HepG2 (cell line): ENCODE results near the gene PRKCE. TPM values are rescaled to one million over a fixed set of nuclear protein-coding genes. Genes with fewer than 3 reads are reported as not detected.
A peak's percentile ranks its signal among the peaks of the same experiment; 100 is the strongest.

ENCODE experiments used
- ATAC-seq: fragments of 200-7000 bp; cut with Tn5 transposase; 3 replicates; pipeline ENCODE4 v1.9.1; 2020; ENCODE audit warnings: mild to moderate bottlenecking, moderate library complexity
- BruUV-seq: library from RNA; stranded (reverse); fragments of 400-500 nt; replicated peaks from 2 replicates; lab custom pipeline; 2021; lab: Mats Ljungman, UMichigan
- CTCF ChIA-PET: fragments of 300-600 bp; formaldehyde crosslinking; extraction: SDS; loops from one replicate; lab custom pipeline; 2021; ENCODE audit warnings: low total read pairs, inconsistent platforms, low intra/inter-chr PET ratio; lab: Yijun Ruan, JAX
- POLR2A ChIA-PET: fragments of 350-600 bp; sonication (Branson Sonifier 250); formaldehyde crosslinking; loops from one replicate; lab custom pipeline; 2020; ENCODE audit warnings: antibody characterized with exemption, inconsistent platforms; lab: Yijun Ruan, JAX
- DNase-seq: peaks from one replicate; pipeline ENCODE4 v3.0.0-alpha.2; 2015; ENCODE audit warnings: low spot score
- FAIRE-seq: peaks from 3 replicates; lab custom pipeline; 2011; peaks lifted over from hg19 to GRCh38; lab: Jason Lieb, UNC
- H2AFZ ChIP-seq: one replicate; pipeline ENCODE4 v1.6.1; 2011; ENCODE audit warnings: low read length, inconsistent platforms
- H3K27ac ChIP-seq: fragments of 300-600 bp; 3 replicates; pipeline ENCODE4 v1.8.0; 2011; ENCODE audit warnings: mixed run types, mild to moderate bottlenecking, mixed read lengths, low read length, inconsistent platforms; ENCODE audit not compliant: insufficient read depth; ENCODE audit errors: extremely low read length
- H3K27me3 ChIP-seq, 2 experiments: fragments of 200-600 bp in 1 of 2; 2 replicates in 1 of 2; 3 replicates in 1 of 2; pipeline versions ENCODE4 v1.6.0 to v1.8.0; 2011; ENCODE audit warnings: low read length in 2 of 2, mild to moderate bottlenecking in 2 of 2, moderate library complexity in 2 of 2, inconsistent platforms in 1 of 2; ENCODE audit not compliant: insufficient read depth in 2 of 2, control insufficient read depth in 1 of 2
- H3K36me3 ChIP-seq, 2 experiments: fragments of 200-600 bp in 1 of 2; replicated peaks in 1 of 2; 2 replicates in 1 of 2; 3 replicates in 1 of 2; pipeline versions ENCODE4 v1.5.1 to v1.8.0; 2011; ENCODE audit warnings: low read length in 2 of 2, inconsistent platforms in 1 of 2; ENCODE audit not compliant: insufficient read depth in 2 of 2, control insufficient read depth in 1 of 2
- H3K4me1 ChIP-seq: 2 replicates; pipeline ENCODE4 v1.5.1; 2012; ENCODE audit warnings: low read length, inconsistent platforms; ENCODE audit not compliant: insufficient read depth
- H3K4me2 ChIP-seq: 2 replicates; pipeline ENCODE4 v1.6.0; 2011; ENCODE audit warnings: low read depth, low read length, inconsistent platforms
- H3K4me3 ChIP-seq, 3 experiments: fragments of 200-600 bp in 1 of 3; sonication (generic), shearing (Covaris generic) in 1 of 3; replicated peaks in 1 of 3; 2 replicates each; pipeline ENCODE4 v1.5.1; 2011 to 2016; ENCODE audit warnings: low read length in 3 of 3, inconsistent platforms in 2 of 3, low read depth in 2 of 3, mild to moderate bottlenecking in 2 of 3, control low read depth in 1 of 3, mixed read lengths in 1 of 3; ENCODE audit not compliant: insufficient read depth in 1 of 3
- H3K79me2 ChIP-seq: one replicate; pipeline ENCODE4 v1.6.1; 2011; ENCODE audit warnings: low read length, inconsistent platforms; ENCODE audit not compliant: insufficient read depth
- H3K9ac ChIP-seq: 2 replicates; pipeline ENCODE4 v1.6.0; 2011; ENCODE audit warnings: mild to moderate bottlenecking, low read depth, low read length, inconsistent platforms; ENCODE audit not compliant: insufficient read depth
- H3K9me3 ChIP-seq: 2 replicates; pipeline ENCODE4 v1.5.1; 2012; ENCODE audit warnings: mild to moderate bottlenecking, low read length
- H4K20me1 ChIP-seq: 2 replicates; pipeline ENCODE4 v1.6.0; 2011; ENCODE audit warnings: inconsistent platforms, mild to moderate bottlenecking, low read length, moderate library complexity; ENCODE audit not compliant: insufficient read depth
- EP300 ChIP-seq, 3 experiments: sonication (generic) in 1 of 3; formaldehyde crosslinking in 1 of 3; IDR thresholded peaks; 2 replicates each; pipeline versions ENCODE4 v1.5.1 to v1.6.1; 2011 to 2020; ENCODE audit warnings: low read depth in 2 of 3, low read length in 2 of 3, borderline replicate concordance in 1 of 3, improper control_type of control experiment in 1 of 3, mild to moderate bottlenecking in 1 of 3, missing genetic modification reagents in 1 of 3, moderate library complexity in 1 of 3
- KLF9 ChIP-seq: IDR thresholded peaks from 2 replicates; pipeline ENCODE4 v1.6.1; 2016; ENCODE audit warnings: low read depth
- ZNF367 ChIP-seq: sonication (generic); formaldehyde crosslinking; IDR thresholded peaks from 2 replicates; pipeline ENCODE4 v1.4.0; 2020; ENCODE audit warnings: missing genetic modification reagents, borderline replicate concordance
- WGBS: methylation state at CpG from one replicate; pipeline ENCODE4 v1.1.6; 2017; ENCODE audit warnings: low lambda C conversion rate; 5-methylcytosine and 5-hydroxymethylcytosine counted together
- in situ Hi-C: cut with HindIII; loops from 2 replicates; pipeline ENCODE4 v1.10.0; 2017; ENCODE audit warnings: low pct_unique_long_range_greater_than_20kb; ENCODE audit not compliant: extremely low pct_ligation_motif_present
- intact Hi-C: fragments of 100-400 bp; cut with micrococcal nuclease; formaldehyde crosslinking; loops from one replicate; pipeline ENCODE4 v1.10.0; 2022; ENCODE audit not compliant: unreplicated experiment
- polyA plus RNA-seq, 8 experiments: library from polyadenylated mRNA; depleted of rRNA in 3 of 8; stranded (reverse) in 7 of 8; unstranded in 1 of 8; fragments of >200 nt; fragmentation: Illumina TruSeq in 4 of 8; extraction: Trizol in 4 of 8; gene quantifications; 2 replicates each; pipeline versions ENCODE4 v1.2.1 to v1.2.3, GENCODE V29; 2011 to 2016; ENCODE audit warnings: low read depth in 4 of 8, missing spikeins in 1 of 8, mixed read lengths in 1 of 8; ENCODE audit not compliant: insufficient read depth in 1 of 8
- total RNA-seq, 5 experiments: library from RNA; depleted of rRNA; stranded (reverse); fragments of >200 nt; fragmentation: Illumina TruSeq; extraction: Trizol; gene quantifications; 2 replicates each; pipeline ENCODE4 v1.2.3, GENCODE V29; 2016; ENCODE audit warnings: low read depth in 1 of 5
- TF ChIP-seq, protein P1 (sequence below): sonication (generic); formaldehyde crosslinking; IDR thresholded peaks from 2 replicates; pipeline ENCODE4 v1.5.0; 2020; ENCODE audit warnings: missing genetic modification reagents
- TF ChIP-seq, protein P2 (sequence below): sonication (generic); formaldehyde crosslinking; IDR thresholded peaks from 2 replicates; pipeline ENCODE4 v1.4.0; 2020; ENCODE audit warnings: missing genetic modification reagents

Gene PRKCE
- total and polyA plus RNA-seq, 2 of the 13 experiments (the other 11 are each of a cell fraction or from before 2014, with no cell fraction given) = 1.0 to 3.9 TPM

DNA sequence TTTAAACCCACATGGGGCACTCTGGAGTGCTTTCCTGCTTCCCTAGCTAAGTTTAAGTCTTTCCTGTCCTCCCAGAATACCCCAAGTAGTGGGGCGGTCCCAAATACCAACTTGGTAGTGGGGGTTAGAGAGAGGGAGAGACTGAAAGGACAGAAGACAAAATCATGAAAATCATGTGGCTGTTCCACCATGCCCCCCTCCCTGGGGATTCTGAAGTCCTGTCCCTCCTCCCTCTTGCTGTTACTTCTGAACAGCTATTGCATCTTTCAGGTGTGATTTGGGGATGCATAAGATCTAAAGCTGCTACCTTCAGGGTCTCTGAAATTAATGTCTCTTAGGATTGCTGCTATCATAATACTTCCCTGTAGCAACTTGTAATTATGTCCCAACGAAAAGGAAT is 378.9 kb downstream of the PRKCE start:
- Histone ChIP-seq H3K36me3 (no peaks in the 10 kb centered on the region), H3K9ac (no peak overlapping the region), H2AFZ (no peak overlapping the region), H4K20me1 (no peaks in the 10 kb centered on the region), H3K4me3 (no peak overlapping the region), H3K79me2 (no peaks in the 10 kb centered on the region), H3K27me3 (no peaks in the 10 kb centered on the region), H3K4me2 (no peak overlapping the region), H3K4me1 (peaks cover 37% of the 10 kb centered on the region), H3K27ac (no peak overlapping the region), H3K9me3 (no peaks in the 10 kb centered on the region)
- TF ChIP-seq EP300 (IDR thresholded peaks at IDR 0.05; ENCODE audit: low read depth in 2 of 2, low read length in 2 of 2) (peak in 1 of 2 experiments; percentile 72; a peak in 1 of 4 replicates), EP300 (CRISPR knock-in tag; IDR thresholded peaks at IDR 0.05; ENCODE audit: borderline replicate concordance) (no peak), KLF9 (no peak)
- FAIRE-seq (no peak), ATAC-seq (no peak), DNase-seq (no peak)
- intact Hi-C loops = no loop called here
- 81% methylated on average over 2 of the region's 2 CpGs for WGBS
- in situ Hi-C loops = no loop called here
- ChIA-PET POLR2A (no interaction called here), CTCF (no interaction called here)
- no TSS peak for BruUV-seq

DNA sequence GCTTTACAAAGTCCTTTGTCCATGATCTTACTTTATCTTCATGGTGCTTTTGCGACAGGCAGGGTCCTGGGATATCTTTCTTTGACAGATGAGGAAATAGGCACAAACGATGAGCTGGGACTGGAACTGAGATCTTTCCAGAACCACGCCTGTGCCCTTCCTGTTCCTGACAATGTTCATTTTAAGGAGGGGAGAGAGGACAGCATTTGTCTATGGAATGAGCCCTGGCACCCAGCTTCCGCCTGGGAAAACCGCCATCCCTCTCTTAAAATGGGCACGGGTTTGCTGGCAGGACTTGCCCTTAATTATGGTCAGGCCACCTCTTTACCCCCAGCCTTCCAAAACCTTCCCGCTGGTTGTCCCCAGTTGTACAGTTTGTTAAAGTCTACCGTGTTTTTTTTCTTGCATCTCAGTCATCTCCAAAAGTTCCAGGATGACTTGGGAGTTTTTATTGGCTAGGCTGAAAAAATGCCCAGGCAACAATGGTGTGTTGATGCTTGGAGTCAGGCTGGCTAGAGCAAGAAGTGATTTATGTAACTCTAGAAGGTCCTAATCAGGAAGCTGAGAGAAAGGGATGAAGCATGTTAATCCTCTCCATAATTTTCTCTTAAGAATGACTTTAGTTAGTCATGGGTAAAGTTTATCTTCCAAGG is 380.8 kb downstream of the PRKCE start:
- TF ChIP-seq ZNF367 (CRISPR knock-in tag) = no peak
- TF ChIP-seq, protein P1, sequence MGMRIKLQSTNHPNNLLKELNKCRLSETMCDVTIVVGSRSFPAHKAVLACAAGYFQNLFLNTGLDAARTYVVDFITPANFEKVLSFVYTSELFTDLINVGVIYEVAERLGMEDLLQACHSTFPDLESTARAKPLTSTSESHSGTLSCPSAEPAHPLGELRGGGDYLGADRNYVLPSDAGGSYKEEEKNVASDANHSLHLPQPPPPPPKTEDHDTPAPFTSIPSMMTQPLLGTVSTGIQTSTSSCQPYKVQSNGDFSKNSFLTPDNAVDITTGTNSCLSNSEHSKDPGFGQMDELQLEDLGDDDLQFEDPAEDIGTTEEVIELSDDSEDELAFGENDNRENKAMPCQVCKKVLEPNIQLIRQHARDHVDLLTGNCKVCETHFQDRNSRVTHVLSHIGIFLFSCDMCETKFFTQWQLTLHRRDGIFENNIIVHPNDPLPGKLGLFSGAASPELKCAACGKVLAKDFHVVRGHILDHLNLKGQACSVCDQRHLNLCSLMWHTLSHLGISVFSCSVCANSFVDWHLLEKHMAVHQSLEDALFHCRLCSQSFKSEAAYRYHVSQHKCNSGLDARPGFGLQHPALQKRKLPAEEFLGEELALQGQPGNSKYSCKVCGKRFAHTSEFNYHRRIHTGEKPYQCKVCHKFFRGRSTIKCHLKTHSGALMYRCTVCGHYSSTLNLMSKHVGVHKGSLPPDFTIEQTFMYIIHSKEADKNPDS (CRISPR knock-in tag) = no peak
- TF ChIP-seq, protein P2, sequence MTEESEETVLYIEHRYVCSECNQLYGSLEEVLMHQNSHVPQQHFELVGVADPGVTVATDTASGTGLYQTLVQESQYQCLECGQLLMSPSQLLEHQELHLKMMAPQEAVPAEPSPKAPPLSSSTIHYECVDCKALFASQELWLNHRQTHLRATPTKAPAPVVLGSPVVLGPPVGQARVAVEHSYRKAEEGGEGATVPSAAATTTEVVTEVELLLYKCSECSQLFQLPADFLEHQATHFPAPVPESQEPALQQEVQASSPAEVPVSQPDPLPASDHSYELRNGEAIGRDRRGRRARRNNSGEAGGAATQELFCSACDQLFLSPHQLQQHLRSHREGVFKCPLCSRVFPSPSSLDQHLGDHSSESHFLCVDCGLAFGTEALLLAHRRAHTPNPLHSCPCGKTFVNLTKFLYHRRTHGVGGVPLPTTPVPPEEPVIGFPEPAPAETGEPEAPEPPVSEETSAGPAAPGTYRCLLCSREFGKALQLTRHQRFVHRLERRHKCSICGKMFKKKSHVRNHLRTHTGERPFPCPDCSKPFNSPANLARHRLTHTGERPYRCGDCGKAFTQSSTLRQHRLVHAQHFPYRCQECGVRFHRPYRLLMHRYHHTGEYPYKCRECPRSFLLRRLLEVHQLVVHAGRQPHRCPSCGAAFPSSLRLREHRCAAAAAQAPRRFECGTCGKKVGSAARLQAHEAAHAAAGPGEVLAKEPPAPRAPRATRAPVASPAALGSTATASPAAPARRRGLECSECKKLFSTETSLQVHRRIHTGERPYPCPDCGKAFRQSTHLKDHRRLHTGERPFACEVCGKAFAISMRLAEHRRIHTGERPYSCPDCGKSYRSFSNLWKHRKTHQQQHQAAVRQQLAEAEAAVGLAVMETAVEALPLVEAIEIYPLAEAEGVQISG (CRISPR knock-in tag) = no peak
- Histone ChIP-seq H3K9ac (no peak overlapping the region), H3K4me2 (no peak overlapping the region), H3K27me3 (no peaks in the 10 kb centered on the region), H3K79me2 (no peaks in the 10 kb centered on the region), H3K27ac (no peak overlapping the region), H3K9me3 (no peaks in the 10 kb centered on the region), H4K20me1 (no peaks in the 10 kb centered on the region), H3K36me3 (no peaks in the 10 kb centered on the region), H3K4me3 (no peak overlapping the region), H3K4me1 (peaks cover 38% of the 10 kb centered on the region), H2AFZ (no peak overlapping the region)
- no peak for FAIRE-seq
- ChIA-PET CTCF (no interaction called here), POLR2A (no interaction called here)
- intact Hi-C loops (no loop called here), in situ Hi-C loops (no loop called here)
- 91% methylated on average over 8 of the region's 8 CpGs for WGBS
- DNase-seq = no peak
- ATAC-seq = no peak
- BruUV-seq = no TSS peak
